NCI-H2029 (cell line): Measurements from ENCODE around the gene MTREX.
"Not testable (repeated sequence)": the region's sequence is repeated elsewhere in the genome, so short reads cannot be mapped to it uniquely, and the experiment has no call there.

Experiments used
- DNase-seq: peaks from one replicate; lab custom pipeline; 2025; lab: John Stamatoyannopoulos, UW

MTREX gene

DNA sequence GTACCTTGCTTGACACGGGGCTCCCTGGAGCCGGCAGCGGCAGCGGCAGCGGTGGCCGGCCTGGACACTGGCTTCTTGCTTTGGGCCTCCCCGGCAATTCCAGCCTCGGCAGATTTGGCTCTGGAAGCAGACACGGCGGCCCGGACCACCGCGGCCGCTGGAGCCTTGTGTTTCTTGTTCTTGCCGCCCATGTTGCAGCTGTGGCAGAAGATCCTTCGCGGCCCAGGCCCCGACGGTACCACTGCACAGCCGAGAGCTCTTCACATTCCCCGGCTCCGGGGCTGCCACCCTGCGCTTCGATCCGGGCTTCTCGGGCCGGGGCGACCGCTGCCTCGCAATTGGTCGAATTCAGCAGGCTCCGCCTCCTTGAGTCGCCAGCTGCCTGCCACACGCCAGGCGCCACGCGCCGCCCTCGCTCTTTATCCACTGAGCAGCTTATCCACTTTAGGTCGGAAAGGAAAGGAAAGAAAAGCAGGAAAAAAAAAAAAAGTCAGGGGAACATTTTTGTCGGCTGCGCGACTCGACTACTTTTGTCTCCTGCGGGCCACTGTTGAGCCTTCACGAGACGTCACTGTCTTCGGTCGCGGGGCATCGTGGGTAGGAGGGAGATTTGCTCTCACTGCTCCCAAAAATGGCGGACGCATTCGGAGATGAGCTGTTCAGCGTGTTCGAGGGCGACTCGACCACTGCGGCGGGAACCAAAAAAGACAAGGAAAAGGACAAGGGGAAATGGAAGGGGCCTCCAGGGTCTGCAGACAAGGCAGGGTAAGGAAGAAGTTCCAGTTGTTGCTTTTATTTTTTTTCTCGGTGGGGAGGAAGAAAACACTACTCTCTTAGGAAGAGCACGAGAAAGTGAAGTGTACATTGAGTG is at the start of gene MTREX, which contains the start of gene DHX29:
Gene MTREX, plus strand, starts transcription at position 607 of the 871 bp plus-strand sequence. Its CDS starts 25 bp downstream, at position 632.
Gene DHX29, minus strand, starts transcription at position 312 of the 871 bp plus-strand sequence. Its CDS starts 121 bp downstream, at position 191.
- DNase-seq, result peak; percentile 95

GRCh38 chr5:55258339-55258738 is 49.5 kb upstream of the MTREX start:
- DNase-seq, result no peak

DNA sequence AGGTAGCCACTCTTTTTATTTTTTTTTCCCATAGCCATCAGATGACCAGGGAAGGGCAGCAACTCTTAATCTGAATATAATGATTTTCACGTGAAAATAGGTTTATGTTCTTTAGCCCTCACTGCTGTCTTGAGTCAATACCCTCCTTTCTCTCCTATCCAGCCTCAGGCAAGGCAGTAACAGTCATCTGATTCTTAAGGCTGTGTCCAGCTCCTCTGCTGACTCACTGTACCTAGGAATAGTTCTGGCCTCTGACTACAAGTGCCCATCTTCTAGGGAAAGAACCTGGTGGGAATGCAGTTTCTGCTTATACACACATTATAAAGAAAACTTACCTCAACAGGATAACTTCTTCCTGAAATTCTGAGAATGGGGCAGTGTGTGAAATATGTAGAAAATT is 31.0 kb upstream of the MTREX start:
- DNase-seq, result no peak

- no peak for DNase-seq
Measured at GRCh38 chr5:55278778-55279177, 29.0 kb upstream of the MTREX start.

DNA sequence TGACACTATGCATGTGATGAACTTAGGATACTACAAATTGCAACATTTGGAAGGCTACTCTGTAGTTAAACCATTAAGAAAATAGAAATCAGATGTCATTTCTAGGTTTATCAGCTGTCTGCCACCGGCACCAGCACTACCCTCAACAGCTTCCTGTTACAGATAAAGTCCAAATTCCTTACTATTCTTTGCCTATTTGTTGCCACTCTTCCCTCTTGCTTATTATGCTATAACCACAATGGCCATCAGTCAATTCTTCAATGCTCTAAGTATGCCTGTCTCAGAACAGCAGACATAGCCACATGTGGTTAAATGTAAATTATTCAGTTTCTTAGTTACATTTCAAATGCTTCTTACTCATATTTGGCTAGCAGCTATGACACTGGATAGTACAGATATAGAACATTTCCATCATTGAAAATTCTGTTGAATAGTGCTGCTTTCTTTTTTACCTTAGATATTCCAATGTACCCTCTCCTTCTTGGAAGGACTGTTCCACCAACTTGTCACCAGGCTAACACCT is 21.3 kb upstream of the MTREX start:
- DNase-seq, result no peak

- DNase-seq, result no peak
Measured at GRCh38 chr5:55289808-55290207, 18.0 kb upstream of the MTREX start.

- DNase-seq, result no peak
Measured at GRCh38 chr5:55290991-55291390, 16.8 kb upstream of the MTREX start.

DNA sequence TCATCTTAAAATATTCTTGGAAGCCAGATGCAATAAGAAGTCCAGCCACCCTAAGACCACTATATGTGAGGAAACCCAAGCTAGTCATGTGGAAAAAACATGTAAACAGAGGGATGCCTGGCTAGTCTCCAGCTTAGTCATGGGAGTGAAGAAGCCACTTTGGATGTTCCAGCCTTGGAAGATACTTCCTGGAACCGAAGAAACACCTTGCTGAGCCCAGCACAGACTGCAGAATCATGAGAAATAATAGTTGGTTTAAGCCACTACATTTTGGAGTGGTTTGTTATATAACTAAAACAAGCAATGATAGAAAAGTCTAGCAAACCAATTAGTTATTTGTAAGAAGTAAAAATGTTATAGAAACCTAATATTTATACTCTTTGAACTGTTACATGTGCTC is 12.9 kb upstream of the MTREX start:
- no peak for DNase-seq

DNA sequence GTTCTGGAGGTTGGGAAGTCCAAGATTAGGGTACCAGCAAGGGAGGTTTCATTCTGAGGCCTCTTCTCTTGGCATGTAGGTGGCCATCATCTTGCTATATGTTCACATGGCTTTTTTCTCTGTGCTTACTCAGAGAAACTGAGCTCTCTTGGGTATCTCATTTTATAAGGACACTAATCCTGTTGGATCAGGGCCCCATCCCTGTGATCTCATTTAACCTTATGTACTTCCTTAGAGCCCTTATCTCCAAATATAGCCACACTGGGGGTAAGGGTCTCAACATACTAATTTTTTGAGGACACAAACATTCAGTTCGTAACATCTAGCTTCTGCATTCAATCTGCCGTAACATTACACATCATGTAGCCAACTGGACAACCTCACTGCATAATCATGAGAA is 6.9 kb upstream of the MTREX start:
- no peak for DNase-seq

GRCh38 chr5:55303238-55303690 is 4.5 kb upstream of the MTREX start:
- no peak for DNase-seq

- no peak for DNase-seq
Measured at GRCh38 chr5:55304584-55304983, 3.2 kb upstream of the MTREX start.

- no peak for DNase-seq
Measured at GRCh38 chr5:55305345-55305744, 2.4 kb upstream of the MTREX start.

DNA sequence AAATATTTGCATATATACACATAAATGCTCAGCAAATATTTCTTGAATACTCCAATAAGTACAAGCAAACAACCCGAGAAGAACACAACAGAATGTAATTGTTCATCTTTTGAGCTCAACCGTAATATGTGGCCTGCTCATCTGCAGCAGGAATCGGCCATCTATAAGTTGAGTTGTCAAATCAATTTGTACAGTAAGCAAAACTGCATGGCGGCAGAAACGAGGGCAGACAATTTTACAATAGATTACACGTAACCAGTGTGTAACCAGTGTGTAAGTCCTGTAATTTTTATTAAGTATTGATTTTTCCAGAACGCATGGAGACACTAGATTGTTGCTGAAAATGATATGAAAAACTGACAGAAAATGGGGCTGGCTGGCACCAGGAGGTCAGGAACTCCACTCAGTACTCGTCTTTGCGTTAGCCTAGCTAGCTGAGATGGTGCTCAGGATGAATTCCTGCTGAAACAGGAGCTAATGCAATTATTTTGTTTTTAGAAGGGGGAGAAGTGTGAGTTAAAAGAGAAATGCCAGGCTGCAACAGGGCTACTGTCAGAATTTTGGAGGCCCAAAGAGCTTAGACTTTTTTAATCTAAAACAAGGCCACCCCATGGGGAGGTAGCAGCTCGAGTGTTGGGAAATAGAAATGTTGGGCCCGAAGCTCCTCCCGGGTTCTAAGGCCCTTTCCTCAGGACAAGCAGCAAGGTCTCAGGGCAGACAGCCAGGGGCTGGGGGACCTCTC is 977 bp upstream of the MTREX start:
- no peak for DNase-seq

DNA sequence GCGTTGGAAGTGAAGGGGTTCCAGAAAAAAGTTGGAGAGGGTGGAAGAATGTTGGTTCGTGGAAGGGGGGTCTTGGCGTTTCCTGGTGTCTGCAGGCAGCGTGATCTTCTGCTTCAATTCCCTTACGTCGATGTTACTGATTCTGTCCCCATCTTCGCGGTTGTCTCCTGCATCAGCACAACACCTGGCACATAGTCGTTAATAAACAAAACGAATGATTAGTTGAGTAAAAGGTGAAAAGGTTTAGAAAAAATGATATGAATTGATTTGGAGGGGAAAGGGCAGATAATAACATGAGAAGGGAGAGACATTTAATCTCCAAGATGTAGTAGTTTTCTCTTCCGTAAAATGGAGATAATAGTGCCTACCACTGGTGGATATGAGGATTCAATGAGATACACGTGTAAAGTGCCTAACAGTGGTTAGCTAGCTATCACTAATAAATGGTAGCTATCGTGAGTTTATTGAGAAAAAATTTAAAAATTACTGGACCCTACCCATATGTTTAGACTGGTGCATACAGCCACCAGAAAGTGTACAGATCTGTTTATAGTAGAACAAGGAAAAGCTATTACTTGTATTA is 556 bp downstream of the MTREX start:
- DNase-seq, result no peak

DNA sequence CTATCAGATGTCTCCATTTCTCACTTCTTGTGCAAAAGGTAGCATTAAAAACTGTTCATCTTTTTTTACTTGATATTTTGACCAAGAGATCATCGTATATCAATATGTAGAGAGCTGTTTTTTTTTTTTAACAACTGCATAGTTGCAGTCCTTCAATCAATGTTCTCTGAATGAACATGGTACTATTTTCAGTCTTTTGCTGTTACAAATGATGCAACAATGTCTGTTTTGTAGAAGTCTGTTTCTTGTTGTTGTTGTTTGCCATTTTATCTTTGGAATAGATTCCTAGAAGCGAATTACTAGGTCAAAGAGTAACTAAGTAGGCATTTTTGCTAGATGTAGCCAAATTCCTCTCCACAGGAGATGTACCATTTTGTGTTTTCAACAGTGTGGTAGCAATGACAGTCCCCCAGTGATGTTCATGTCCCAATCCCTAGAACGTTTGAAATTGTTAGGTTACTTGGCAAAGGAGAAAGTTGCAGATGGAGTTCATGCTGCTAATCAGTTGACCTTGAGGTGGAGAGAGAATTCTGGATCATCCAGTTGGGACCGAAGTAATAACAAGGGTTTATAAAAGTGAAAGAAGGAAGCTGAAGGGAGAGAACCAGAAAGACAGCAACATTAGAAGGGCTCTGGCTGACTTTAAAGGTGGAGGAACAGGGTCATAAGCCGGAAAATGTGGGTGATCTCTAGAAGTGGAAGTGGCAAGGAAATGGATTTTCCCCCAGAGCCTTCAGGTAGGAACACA is 6.3 kb downstream of the MTREX start:
- no peak for DNase-seq

- no peak for DNase-seq
Measured at GRCh38 chr5:55316289-55316688, 8.5 kb downstream of the MTREX start.

DNA sequence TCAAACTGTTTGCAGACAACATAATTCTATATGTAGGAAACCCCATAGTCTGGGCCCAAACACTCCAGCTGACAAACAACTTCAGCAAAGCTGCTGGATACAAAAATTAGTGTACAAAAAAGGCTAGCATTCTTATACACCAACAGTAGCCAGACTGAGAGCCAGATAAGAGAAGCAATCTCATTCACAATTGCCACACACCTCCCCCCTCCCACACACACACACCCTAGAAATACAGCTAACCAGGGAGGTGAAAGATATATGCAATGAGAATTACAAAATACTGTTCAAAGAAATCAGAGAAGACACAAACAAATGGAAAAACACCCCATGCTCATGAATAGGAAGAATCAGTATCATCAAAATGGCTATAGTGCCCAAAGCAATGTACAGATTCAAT is 9.0 kb downstream of the MTREX start:
- no peak for DNase-seq

DNA sequence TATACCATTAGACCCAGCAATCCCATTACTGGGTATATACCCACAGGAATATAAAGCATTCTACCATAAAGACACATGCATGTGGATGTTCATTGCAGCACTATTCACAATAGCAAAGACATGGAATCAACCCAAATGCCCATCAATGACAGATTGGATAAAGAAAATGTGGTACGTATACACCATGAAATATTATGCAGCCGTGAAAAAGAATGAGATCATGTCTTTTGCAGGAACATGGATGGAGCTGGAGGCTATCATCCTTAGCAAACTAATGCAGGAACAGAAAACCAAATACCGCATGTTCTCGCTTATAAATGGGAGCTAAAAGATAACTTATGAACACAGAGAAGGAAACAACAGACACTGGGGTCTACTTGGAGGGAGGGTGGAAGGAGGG is 10.4 kb downstream of the MTREX start:
- DNase-seq, result not testable (repeated sequence)

DNA sequence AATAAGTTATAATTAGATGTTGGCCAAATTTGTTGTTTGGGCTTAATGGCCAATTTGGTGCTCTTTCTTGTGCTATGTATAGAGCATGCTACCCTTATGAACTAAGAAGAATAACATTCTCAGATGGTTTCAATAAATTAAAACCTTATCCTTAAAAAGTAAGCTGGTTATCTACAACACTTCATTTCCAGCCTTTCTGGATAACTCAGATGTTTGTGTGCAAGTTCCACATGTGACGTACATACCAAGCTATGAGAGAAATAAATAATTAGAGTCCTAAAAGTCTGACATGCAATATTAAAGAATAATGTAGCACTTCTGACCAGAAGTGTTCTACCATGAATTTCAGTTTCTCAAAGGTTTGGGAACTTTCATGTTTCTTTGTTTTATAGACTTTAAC is 11.7 kb downstream of the MTREX start:
- DNase-seq, result no peak

- no peak for DNase-seq
Measured at GRCh38 chr5:55320571-55320970, 12.8 kb downstream of the MTREX start.

DNA sequence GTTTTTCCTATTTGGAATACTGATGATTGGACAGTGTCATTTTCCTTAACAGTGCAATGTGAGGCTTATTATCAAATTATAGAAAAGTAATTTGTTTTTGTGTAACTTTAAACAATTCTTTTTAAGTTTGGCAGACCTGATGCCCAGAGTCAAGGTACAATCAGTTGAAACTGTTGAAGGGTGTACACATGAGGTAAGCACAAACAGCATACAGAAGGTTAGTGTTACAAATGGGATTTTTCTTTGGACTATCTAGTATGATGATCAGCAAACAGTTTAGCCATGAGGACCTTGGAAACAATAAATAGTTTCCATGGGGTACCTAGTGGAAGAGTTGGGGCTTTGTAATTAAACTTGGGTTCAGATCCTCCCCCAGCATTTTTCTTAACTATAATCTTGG is 16.2 kb downstream of the MTREX start:
- no peak for DNase-seq
